ENCODE results near the gene BOC. TPM values are rescaled to one million over a fixed set of nuclear protein-coding genes. Genes with fewer than 3 reads are reported as not detected.

The BOC gene
- total and polyA plus RNA-seq, 2 of the 13 experiments (the other 11 are each of a cell fraction or from before 2014, with no cell fraction given), result 0.04 TPM; not detected in 1

- H3K4me1 ChIP-seq (ENCODE audit: insufficient read depth, low read length), result no peaks in the 10 kb centered on the region
- H3K36me3 ChIP-seq (replicated peaks in 1 of 2; ENCODE audit: control insufficient read depth in 1 of 2, insufficient read depth in 2 of 2, low read length in 2 of 2), result no peaks in the 10 kb centered on the region
- ChIA-PET POLR2A (no interaction called here), CTCF (ENCODE audit: low intra/inter-chr PET ratio, low total read pairs) (no interaction called here)
- intact Hi-C loops (cut with micrococcal nuclease; ENCODE audit: unreplicated experiment), result no loop called here
- H3K9ac ChIP-seq (ENCODE audit: insufficient read depth, low read depth, low read length), result no peak overlapping the region
- FAIRE-seq (no peak), DNase-seq (ENCODE audit: low spot score) (no peak), ATAC-seq (no peak)
- no peak overlapping the region for H3K27ac ChIP-seq (ENCODE audit: extremely low read length, insufficient read depth, low read length)
- H3K4me2 ChIP-seq (ENCODE audit: low read depth, low read length), result no peak overlapping the region
- H3K27me3 ChIP-seq (ENCODE audit: control insufficient read depth in 1 of 2, insufficient read depth in 2 of 2, low read length in 2 of 2), result peaks cover 0 to 7% of the 10 kb centered on the region in 2 experiments; a peak in 2 of 5 replicates
- in situ Hi-C loops (cut with HindIII; ENCODE audit: extremely low pct_ligation_motif_present, low pct_unique_long_range_greater_than_20kb), result no loop called here
- H2AFZ ChIP-seq (ENCODE audit: low read length), result no peak overlapping the region
- H4K20me1 ChIP-seq (ENCODE audit: insufficient read depth, low read length), result no peaks in the 10 kb centered on the region
- 44% methylated on average over 11 of the region's 14 CpGs for WGBS (ENCODE audit: low lambda C conversion rate)
- BruUV-seq (replicated peaks), result no TSS peak
- no peak overlapping the region for H3K4me3 ChIP-seq (replicated peaks in 1 of 3; ENCODE audit: insufficient read depth in 1 of 3, low read depth in 2 of 3, low read length in 3 of 3)
- H3K9me3 ChIP-seq (ENCODE audit: low read length), result no peaks in the 10 kb centered on the region
- H3K79me2 ChIP-seq (ENCODE audit: insufficient read depth, low read length), result no peaks in the 10 kb centered on the region
- TF ChIP-seq ZNF205 (CRISPR knock-in tag; IDR thresholded peaks at IDR 0.05) (no peak), ZNF609 (CRISPR knock-in tag; IDR thresholded peaks at IDR 0.05; ENCODE audit: borderline replicate concordance) (no peak), IRF9 (CRISPR knock-in tag; IDR thresholded peaks at IDR 0.05; ENCODE audit: borderline replicate concordance) (no peak), ZNF280B (CRISPR knock-in tag; IDR thresholded peaks at IDR 0.05; ENCODE audit: borderline replicate concordance) (no peak), NR2F6 (IDR thresholded peaks at IDR 0.05) (no peak), NR2F6 (CRISPR knock-in tag; IDR thresholded peaks at IDR 0.05) (no peak), ONECUT2 (CRISPR knock-in tag; IDR thresholded peaks at IDR 0.05) (no peak), SNAPC5 (CRISPR knock-in tag; IDR thresholded peaks at IDR 0.05; ENCODE audit: borderline replicate concordance) (no peak), PTBP1 (IDR thresholded peaks at IDR 0.05; ENCODE audit: low read depth, low read length, poor library complexity, severe bottlenecking) (no peak), POLR2AphosphoS5 (IDR thresholded peaks at IDR 0.05; ENCODE audit: low read depth, low read length) (no peak), FOXM1 (CRISPR knock-in tag; IDR thresholded peaks at IDR 0.05) (no peak), ZNF737 (CRISPR knock-in tag; IDR thresholded peaks at IDR 0.05; ENCODE audit: borderline replicate concordance) (no peak), ZBTB3 (CRISPR knock-in tag; IDR thresholded peaks at IDR 0.05; ENCODE audit: borderline replicate concordance, low read depth) (no peak), POGZ (CRISPR knock-in tag; IDR thresholded peaks at IDR 0.05) (no peak), LCORL (IDR thresholded peaks at IDR 0.05) (no peak), LCORL (CRISPR knock-in tag; IDR thresholded peaks at IDR 0.05) (no peak), KLF15 (CRISPR knock-in tag; IDR thresholded peaks at IDR 0.05; ENCODE audit: borderline replicate concordance) (no peak)
These were observed 43.0 kb downstream of the BOC start for GRCh38 chr3:113254171-113254947.

All from HepG2 (cell line).